HG03342 (cell line): Measurements from ENCODE around the gene SIRT3.
A peak's percentile ranks its signal among the peaks of the same experiment; 100 is the strongest.

ENCODE experiments used
- ATAC-seq: cut with Tn5 transposase; IDR thresholded peaks from one replicate; pipeline ENCODE4 v1.9.1; 2021; ENCODE audit warnings: mild to moderate bottlenecking, moderate library complexity; ENCODE audit not compliant: unreplicated experiment

SIRT3 gene

GRCh38 chr11:217704-218103, 18.4 kb downstream of the SIRT3 start:
- ATAC-seq = no peak

- no peak for ATAC-seq
These were observed 19.8 kb downstream of the SIRT3 start for GRCh38 chr11:216081-216974.

GRCh38 chr11:215581-216037, 20.5 kb downstream of the SIRT3 start:
- no peak for ATAC-seq

- no peak for ATAC-seq
These were observed 22.1 kb downstream of the SIRT3 start for GRCh38 chr11:214083-214482.

- ATAC-seq = no peak
These were observed 23.0 kb downstream of the SIRT3 start for GRCh38 chr11:213111-213510.

GRCh38 chr11:212150-213100, 23.7 kb downstream of the SIRT3 start:
- ATAC-seq = no peak

GRCh38 chr11:211741-212140, 24.4 kb downstream of the SIRT3 start:
- ATAC-seq = no peak

- no peak for ATAC-seq
These were observed 24.8 kb downstream of the SIRT3 start for GRCh38 chr11:211295-211694.

GRCh38 chr11:210803-211180, 25.4 kb downstream of the SIRT3 start:
- no peak for ATAC-seq

GRCh38 chr11:210122-210802, 25.9 kb downstream of the SIRT3 start:
- no peak for ATAC-seq

- no peak for ATAC-seq
These were observed 26.6 kb downstream of the SIRT3 start for GRCh38 chr11:209275-210121.

GRCh38 chr11:208917-209260, 27.3 kb downstream of the SIRT3 start:
- ATAC-seq = peak; percentile 0

- ATAC-seq = peak; percentile 40
These were observed 27.8 kb downstream of the SIRT3 start for GRCh38 chr11:208181-208916.

- no peak for ATAC-seq
These were observed 28.3 kb downstream of the SIRT3 start for GRCh38 chr11:207863-208180.

- peak; percentile 70 for ATAC-seq
These were observed 28.8 kb downstream of the SIRT3 start, which contains the start of the genes BET1L and RIC8A for GRCh38 chr11:207208-207862. TSS of gene BET1L (minus strand) at chr11:207399. CDS start at chr11:207321, 78 bp downstream. TSS of gene RIC8A (plus strand) at chr11:207708. CDS start at chr11:208855, 1,147 bp downstream.

- no peak for ATAC-seq
These were observed 29.5 kb downstream of the SIRT3 start for GRCh38 chr11:206526-207207.

GRCh38 chr11:206002-206384, 30.1 kb downstream of the SIRT3 start:
- ATAC-seq = no peak

GRCh38 chr11:205221-206001, 30.7 kb downstream of the SIRT3 start:
- ATAC-seq = no peak
